GM19468 (cell line): ENCODE data around the gene MOV10L1.
"Not testable (repeated sequence)": the region's sequence is repeated elsewhere in the genome, so short reads cannot be mapped to it uniquely, and the experiment has no call there.

Experiments used
- ATAC-seq: cut with Tn5 transposase; IDR thresholded peaks from one replicate; pipeline ENCODE4 v1.9.1; 2021; ENCODE audit warnings: mild to moderate bottlenecking, moderate library complexity, moderate number of reproducible peaks; ENCODE audit not compliant: unreplicated experiment; ENCODE audit errors: extremely low read depth

MOV10L1 gene

DNA sequence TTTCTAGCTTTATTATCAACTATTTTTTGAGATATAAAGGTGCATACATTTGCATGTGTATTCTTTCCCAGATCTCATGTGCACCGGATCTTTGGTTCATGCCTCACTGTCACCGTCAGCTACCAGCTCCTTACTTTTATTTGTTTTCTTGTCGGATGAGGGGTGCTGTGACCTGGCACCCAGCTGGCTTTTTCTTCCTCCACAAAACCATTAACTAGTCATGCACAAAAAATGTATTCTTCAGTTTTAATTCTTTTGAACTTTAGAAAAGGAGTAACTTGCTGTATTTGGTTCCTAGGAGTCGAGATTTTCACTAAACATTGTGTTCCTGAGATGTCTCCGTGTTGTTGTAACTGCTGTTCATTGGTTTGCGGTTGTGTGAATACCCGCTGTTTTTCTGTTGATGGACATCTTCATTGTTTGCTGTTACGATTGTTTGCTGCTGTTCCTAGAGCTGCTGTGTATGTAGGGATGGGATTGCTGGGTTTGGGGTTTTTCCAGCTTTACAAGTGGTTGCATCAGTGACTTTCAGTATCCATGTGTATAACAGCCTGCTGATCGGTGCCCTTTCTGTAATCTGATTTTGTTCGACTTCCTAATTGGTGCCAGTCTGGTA lies 39.4 kb downstream of the MOV10L1 start:
- ATAC-seq, result no peak

DNA sequence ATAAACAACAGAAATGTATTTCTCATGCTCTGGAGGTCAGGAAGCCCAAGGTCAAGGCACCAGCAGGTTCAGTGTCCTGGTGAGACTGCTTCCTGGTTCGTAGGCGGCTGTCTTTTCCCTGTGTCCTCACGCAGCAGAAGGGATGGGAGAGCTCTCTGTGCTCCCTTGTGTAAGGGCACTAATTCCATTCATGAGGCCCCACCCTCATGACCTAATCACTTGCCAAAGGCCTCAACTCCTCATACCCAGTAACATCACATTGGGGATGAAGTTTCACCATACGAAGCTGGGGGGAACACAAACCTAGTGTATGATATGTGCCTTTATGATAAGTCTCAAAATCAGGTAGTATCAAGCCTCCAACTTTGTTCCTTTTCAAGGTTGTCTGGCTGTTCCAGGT lies 42.1 kb downstream of the MOV10L1 start:
- ATAC-seq, result no peak

DNA sequence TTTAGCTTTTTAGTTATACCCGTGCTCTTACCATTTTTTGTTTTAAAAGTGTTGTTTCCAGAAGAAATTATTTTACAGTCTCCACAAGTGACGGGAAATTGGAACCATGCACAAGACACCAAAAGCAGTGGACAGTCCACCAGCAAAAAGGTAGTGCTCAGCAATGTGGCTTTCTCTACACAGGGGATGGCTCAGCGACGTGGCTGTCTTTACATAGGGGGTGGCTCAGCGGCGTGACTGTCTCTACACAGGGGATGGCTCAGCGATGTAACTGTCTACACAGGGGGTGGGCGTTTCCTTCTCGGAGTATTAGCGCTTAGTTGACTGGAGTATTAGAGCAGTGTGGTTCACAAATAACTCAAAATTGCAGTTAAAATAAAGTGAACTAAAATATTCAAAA lies 44.7 kb downstream of the MOV10L1 start:
- no peak for ATAC-seq

DNA sequence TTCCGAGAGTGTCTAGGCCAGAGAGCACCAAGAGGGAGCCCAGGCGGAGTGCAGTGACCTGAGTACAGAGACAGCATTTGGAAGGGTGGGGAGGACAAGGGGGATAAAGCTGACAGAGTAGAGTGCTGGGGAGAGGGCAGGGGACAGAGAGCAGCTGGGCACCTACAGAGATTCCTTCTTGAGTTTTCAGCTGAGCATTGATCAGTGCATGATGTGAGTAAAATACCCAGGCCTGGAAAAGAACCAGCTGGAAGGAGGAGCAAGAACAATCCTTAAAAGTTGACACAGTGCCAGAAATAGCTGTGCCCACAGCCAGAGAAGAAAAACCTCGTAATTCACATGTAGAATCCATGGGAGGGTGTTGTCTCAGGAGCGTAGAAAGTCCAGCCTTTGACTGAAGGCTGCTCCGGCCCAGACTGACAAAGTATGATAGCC lies 46.8 kb downstream of the MOV10L1 start:
- no peak for ATAC-seq

DNA sequence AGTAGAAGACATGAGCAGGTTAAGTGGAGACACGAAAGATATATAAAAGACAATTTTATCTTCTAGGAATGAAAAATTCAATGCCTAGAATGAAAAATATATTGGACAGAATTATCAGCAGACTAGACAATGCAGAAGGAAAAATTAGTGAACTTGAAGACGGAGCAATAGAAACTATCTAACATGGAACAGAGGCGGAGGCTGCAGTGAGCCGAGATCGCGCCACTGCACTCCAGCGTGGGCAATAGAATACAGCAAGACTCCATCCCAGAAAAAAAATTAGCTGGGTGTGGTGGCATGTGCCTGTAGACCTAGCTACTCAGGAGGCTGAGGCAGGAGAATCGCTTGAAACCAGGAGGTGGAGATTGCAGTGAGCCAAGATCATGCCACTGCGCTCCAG lies 47.5 kb downstream of the MOV10L1 start:
- not testable (repeated sequence) for ATAC-seq

DNA sequence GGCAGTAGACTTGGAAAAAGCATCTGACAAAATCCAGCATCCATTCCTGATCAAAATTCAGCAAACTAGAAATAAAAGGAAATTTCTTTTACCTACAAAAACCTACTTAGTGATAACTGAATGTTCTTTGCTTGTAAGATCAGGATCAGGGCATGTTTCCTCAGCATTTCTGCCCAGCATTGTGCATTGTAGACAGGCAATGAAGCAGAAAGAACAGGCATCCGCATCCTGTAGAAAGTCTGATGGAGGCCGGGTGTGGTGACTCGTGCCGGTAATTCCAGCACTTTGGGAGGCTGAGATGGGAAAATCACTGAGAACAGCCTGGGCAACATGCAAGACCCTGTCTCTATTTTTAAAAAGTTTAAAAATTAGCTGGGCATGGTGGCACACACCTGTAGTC lies 48.2 kb downstream of the MOV10L1 start:
- ATAC-seq, result no peak

DNA sequence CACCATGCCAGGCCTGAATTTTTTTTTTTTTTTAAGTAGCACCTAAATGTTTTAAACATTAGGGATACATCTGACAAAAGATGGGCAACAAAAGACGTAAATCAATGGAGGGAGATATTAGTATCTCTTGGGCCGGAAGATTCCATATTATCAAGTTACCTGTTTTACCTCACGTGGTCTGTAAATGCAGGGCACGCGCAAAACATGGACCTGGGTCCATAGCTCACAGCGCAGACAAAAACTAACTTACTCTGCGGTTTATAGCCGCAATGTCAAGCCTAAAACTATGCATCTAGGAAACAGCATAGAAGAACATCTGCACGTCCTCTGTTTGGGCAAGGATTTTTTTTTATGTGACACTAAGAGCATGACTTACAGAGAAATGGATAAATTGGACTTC lies 49.2 kb downstream of the MOV10L1 start:
- no peak for ATAC-seq

DNA sequence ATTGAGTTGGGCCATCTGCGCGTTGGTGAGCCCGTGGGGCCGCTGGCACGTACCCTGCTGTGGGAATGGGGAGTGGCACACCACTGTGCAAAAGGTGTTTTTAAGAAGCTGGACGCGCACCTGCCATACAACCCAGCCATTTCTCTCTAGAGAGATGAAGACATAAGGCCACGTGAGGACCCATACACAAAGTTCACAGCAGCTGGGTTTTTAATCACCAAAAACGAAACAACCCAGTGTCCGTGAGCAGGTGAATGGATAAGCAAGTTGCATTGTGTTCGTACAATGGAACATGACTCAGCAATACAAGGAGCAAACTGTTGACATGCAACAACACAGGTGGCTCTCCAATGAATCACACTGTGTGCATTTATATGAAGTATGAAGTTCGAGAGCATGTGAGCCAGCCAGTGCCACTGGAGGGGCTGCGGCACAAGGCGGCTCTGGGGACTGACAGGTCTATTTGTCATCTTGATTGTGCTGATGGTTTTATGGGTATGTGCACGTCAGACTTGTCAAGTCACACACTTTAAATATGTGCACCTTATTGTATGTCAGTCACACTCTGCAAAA lies 50.1 kb downstream of the MOV10L1 start:
- ATAC-seq, result no peak

DNA sequence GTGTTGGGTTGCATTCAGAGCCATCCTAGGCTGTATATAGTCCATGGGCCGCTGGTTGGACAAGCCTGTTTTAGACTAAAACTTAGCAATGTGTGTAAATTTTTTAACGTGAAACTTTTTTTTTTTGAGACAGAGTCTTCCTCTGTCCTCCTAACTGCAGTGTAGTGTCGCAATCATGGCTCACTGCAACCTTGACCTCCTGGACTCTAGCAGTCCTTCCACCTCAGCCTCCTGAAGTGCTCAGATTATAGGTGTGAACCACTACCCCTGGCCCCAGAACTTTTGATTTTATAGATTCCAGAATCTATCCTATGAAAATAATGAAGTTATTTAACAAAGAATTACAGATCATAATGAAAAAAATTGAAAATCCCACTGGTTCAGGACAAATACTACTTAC lies 50.8 kb downstream of the MOV10L1 start:
- no peak for ATAC-seq

DNA sequence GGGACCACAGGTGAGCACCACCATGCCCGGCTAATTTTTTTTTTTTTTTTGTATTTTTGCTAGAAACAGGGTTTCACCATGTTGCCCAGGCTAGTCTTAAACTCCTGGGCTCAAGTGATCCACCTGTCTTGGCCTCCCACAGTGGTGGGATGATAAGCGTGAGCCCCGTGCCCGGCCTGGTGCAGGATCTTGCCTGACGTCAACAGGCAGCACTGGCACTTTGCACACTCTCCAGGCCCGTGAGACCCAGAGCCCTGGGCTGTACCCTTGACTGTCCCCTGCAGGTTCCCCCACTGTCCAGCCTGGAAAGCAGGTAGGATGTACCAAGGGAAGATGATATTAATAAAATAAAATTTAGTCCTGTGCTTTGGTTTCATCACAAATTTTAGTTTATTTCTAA lies 51.7 kb downstream of the MOV10L1 start:
- ATAC-seq, result no peak

DNA sequence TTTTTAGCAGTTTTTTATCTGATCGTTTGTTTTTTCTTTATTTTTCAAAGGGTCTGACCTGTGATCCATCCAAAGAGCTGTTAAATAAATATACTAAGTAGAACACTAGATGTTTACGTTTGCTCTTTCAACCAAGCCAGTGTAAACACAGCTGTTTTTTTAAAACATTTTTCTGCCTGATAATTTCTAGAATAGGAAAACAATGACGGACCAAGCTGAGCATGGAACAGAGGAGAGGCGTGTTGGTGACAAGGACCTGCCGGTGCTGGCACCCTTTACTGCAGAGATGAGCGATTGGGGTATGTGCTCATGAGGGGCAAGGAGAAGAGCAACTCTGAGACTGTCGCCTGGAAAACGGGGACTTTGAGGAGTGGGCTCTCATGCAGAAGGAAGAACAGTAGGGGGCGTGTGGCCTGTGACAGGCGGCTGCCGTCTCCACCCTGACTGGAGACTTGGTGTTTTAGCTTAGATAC lies 52.1 kb downstream of the MOV10L1 start:
- ATAC-seq, result no peak

DNA sequence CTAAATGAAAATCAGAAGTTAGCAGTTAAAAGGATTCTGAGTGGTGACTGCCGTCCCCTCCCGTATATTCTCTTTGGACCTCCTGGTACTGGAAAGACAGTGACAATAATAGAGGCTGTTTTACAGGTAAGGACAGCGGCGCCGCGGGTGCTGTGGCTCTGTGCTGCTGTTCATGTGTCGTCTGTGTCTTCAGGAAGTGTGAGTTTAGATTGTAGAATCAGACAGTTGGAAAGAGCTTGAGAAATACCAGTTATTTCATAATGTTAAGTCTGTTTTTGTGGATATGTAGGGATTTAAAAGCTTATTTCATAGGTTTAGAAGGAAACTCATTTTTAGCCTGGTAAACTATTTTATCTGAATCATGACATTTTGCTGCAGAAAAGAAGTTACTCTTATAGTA lies 53.3 kb downstream of the MOV10L1 start:
- ATAC-seq, result no peak

DNA sequence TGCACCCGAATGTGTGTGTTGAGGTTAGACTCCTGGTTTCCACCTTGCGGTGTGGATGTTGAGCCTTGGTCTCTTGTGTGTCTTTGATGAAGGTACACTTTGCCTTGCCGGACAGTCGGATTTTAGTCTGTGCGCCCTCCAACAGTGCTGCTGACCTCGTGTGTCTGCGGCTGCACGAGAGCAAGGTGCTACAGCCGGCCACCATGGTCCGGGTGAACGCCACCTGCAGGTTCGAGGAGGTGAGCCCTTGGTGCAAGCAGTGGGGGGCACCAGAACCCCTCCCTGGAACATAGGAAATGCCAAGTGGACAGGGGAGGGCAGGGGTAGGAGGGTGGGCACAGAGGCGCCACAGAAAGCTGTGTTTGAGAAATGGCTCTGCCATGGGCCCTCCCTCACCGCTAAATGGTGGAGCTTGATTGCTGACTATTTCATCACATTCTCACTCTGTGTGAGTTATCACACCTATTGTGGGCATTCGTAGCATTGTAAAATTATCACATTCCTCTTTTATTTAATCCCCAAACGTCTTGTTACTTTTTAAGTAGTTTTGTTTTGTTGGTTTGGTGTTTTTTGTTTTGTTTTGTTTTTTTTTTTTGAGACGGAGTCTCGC lies 54.3 kb downstream of the MOV10L1 start:
- ATAC-seq, result no peak

DNA sequence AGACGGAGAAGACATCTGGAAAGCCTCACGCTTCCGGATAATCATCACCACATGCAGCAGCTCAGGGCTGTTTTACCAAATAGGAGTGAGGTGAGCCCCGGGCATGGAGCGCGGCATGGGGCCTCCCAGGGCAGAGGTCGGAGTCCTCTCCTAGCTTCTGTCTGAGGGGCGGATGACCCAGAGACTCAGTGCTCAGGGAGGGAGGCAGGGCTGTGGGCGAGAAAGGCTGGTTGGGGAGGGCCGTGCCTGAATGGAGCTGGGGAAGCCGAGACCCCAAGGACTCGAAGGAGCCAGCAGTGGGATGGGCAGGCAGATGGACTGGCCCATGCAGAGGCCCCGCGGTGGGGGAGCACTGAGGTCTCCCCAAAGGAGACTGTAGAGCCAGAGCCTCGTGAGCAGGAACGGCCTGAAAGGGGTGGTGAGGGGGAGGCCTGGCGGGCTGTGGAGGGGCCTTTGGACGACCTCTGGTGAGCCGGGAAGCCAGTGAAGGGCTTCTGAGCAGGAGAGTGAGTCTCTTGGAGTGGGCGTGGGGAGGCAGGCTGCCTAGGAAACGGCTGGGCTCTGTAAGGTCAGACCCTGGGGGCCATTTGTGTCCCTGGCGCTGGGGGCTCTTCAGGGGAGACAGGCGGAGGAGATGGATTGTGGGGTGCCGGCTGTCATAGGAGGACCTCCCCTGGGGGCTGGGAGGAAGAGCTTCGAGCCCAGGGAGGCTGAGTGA lies 56.1 kb downstream of the MOV10L1 start:
- no peak for ATAC-seq

DNA sequence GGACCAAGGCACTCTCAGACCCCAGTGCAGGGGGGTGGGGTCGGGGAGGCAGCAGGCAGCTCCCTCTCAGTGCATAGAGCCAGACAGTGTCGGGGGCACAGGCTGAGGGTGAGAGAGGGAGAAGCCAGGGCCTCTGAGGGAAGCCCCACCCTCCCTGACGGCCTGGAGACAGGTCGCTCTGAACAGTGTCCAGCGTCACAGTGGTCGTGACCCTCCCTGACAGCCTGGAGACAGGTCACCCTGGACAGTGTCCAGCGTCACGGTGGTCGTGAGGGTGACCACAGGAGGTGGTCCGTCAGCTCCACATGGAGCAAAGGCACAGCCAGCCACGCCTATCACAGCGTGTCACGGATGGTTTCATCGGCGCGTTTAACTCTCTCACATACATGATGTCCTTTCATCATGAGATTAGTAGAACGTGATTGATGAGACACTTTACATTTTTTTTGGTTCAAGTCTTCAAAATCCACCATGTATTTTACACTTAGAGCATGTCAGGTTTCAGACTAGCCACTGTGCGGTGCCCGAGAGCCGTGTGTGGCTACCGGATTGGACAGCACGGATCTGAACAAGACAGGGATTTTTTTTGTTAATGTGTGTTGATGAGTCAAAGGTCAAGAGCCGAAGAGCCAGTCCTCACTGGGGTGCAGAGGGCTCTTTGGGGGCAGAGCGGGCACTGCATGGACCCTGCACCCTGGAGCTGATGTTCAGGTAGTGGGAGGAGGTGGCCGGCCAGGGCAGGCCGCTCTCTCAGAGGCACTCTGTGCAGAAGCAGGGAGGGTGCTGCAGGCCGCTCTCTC lies 56.8 kb downstream of the MOV10L1 start:
- no peak for ATAC-seq

DNA sequence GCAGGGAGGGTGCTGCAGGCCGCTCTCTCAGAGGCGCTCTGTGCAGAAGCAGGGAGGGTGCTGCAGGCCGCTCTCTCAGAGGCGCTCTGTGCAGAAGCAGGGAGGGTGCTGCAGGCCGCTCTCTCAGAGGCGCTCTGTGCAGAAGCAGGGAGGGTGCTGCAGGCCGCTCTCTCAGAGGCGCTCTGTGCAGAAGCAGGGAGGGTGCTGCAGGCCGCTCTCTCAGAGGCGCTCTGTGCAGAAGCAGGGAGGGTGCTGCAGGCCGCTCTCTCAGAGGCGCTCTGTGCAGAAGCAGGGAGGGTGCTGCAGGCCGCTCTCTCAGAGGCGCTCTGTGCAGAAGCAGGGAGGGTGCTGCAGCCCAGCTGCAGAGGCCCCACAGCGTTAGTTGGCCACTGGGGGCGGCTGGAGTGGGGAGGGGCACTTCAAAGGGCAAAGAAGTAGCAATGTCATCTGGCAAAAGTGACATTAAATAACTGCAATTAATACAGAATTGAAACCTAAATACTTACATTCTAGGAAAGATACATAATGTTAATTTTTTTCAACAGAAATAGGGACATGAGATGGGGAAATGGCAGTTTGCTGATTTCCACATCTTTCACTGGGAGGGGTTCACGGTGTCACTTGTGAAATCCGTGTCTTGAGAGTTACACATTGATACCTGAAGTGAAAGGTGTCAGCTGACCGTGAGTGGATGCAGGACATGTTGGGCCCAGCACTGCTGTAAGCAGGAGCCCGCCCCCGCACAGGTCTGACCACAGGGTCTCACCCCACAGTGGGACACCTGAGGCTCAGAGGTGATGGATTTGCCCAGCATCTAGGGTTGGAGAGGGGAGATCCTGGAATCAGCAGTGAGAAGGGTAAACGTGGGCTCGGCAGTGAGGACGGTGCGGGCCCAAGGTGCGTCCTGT lies 57.7 kb downstream of the MOV10L1 start:
- not testable (repeated sequence) for ATAC-seq

DNA sequence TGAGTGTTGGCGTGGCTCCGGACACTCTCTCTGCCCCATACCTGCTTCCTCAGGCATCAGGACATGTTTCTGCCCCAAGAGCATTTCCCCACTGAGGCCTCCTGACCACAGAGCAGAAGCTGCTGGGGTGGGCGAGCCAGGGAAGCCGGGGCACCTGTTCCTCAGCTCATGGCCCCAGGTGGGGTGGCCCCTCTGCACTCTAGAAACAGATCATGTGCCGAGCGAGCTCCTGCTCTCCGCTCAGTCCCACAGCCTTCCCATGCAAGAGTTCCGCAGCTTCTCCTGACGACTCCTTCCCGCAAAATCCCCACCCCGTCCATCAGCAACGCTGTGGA lies 58.3 kb downstream of the MOV10L1 start:
- no peak for ATAC-seq

DNA sequence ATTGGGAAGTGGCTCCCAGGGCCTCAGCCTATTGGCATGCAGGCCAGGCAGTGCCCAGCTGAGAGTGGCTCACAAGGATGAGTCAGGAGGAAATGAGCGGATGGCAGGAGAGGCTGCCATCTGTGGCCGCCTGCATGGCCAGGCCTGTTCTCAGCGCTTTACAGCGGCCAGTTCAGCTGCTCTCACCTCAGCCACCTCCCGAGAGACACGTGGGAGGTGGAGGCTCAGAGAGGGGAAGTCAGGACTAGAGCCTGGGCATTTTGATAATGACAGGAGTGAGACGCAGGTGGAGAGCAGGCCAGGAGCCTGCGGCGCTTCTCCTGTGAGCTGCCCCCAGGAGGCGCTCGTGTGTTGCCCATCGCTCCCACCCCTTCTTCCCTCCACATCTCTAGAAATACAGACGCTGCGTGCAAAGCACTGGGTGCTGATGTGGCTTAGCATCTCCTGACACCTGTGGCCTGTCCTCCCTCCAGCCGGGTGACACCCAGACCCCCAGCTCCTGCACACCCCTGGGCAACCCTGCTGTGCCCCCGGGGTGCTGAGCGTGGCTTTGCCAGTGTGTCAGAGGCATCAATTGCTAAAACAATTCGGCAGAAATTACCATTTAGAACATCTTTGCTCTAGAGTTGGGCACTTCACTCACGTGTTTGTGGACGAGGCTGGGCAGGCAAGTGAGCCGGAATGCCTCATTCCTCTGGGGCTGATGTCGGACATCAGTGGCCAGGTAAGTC lies 59.4 kb downstream of the MOV10L1 start:
- ATAC-seq, result no peak
